ENCODE results near the gene PPP1R8.

- no peak for TF ChIP-seq POLR2AphosphoS5 (IDR thresholded peaks at IDR 0.05; ENCODE audit: low read depth, low read length)
- TF ChIP-seq CTCF (IDR thresholded peaks at IDR 0.05; ENCODE audit: control extremely low read depth in 1 of 3, insufficient read depth in 1 of 3, low read depth in 1 of 3, low read length in 3 of 3), result no peak
- TF ChIP-seq CHD1 (IDR thresholded peaks at IDR 0.05; ENCODE audit: low read depth, low read length), result no peak
- no peak for TF ChIP-seq SUZ12 (IDR thresholded peaks at IDR 0.05; ENCODE audit: low read length)
Observed at GRCh38 chr1:27878039-27878438, 47.5 kb downstream of the PPP1R8 start.

Measured in H1 (cell line).